ENCODE results near the gene NOS1AP.

NOS1AP gene

GRCh38 chr1:162171111-162171510, 101.6 kb downstream of the NOS1AP start:
- TF ChIP-seq TAF1 (IDR thresholded peaks at IDR 0.05; ENCODE audit: borderline replicate concordance, insufficient read depth, low read length) = no peak
- no peak for TF ChIP-seq SIN3A (IDR thresholded peaks at IDR 0.05; ENCODE audit: borderline replicate concordance, insufficient read depth, low read length)
- no peak for TF ChIP-seq FOXP2 (optimal IDR thresholded peaks at IDR 0.05; ENCODE audit: borderline replicate concordance, extremely low read depth, extremely low read length, insufficient read depth)
- no peak for TF ChIP-seq POLR2AphosphoS5 (IDR thresholded peaks at IDR 0.05; ENCODE audit: low read depth, low read length)
- TF ChIP-seq REST (IDR thresholded peaks at IDR 0.05; ENCODE audit: insufficient read depth in 1 of 2, low read depth in 2 of 2, low read length in 2 of 2) = no peak

GRCh38 chr1:162172311-162173102, 103.0 kb downstream of the NOS1AP start:
- no peak for TF ChIP-seq SIN3A (IDR thresholded peaks at IDR 0.05; ENCODE audit: borderline replicate concordance, insufficient read depth, low read length)
- no peak for TF ChIP-seq TAF1 (IDR thresholded peaks at IDR 0.05; ENCODE audit: borderline replicate concordance, insufficient read depth, low read length)

GRCh38 chr1:162175379-162176081, 106.0 kb downstream of the NOS1AP start:
- no peak for TF ChIP-seq REST (IDR thresholded peaks at IDR 0.05; ENCODE audit: insufficient read depth in 1 of 2, low read depth in 2 of 2, low read length in 2 of 2)
- TF ChIP-seq SIN3A (IDR thresholded peaks at IDR 0.05; ENCODE audit: borderline replicate concordance, insufficient read depth, low read length) = no peak
- no peak for TF ChIP-seq TAF1 (IDR thresholded peaks at IDR 0.05; ENCODE audit: borderline replicate concordance, insufficient read depth, low read length)
- no peak for TF ChIP-seq POLR2AphosphoS5 (IDR thresholded peaks at IDR 0.05; ENCODE audit: low read depth, low read length)
- TF ChIP-seq FOXP2 (optimal IDR thresholded peaks at IDR 0.05; ENCODE audit: borderline replicate concordance, extremely low read depth, extremely low read length, insufficient read depth) = no peak

- no peak for TF ChIP-seq TAF1 (IDR thresholded peaks at IDR 0.05; ENCODE audit: borderline replicate concordance, insufficient read depth, low read length)
- TF ChIP-seq SIN3A (IDR thresholded peaks at IDR 0.05; ENCODE audit: borderline replicate concordance, insufficient read depth, low read length) = no peak
- TF ChIP-seq REST (IDR thresholded peaks at IDR 0.05; ENCODE audit: insufficient read depth in 1 of 2, low read depth in 2 of 2, low read length in 2 of 2) = no peak
- no peak for TF ChIP-seq POLR2AphosphoS5 (IDR thresholded peaks at IDR 0.05; ENCODE audit: low read depth, low read length)
- no peak for TF ChIP-seq FOXP2 (optimal IDR thresholded peaks at IDR 0.05; ENCODE audit: borderline replicate concordance, extremely low read depth, extremely low read length, insufficient read depth)
These were observed 107.6 kb downstream of the NOS1AP start for GRCh38 chr1:162177126-162177525.

- no peak for TF ChIP-seq POLR2AphosphoS5 (IDR thresholded peaks at IDR 0.05; ENCODE audit: low read depth, low read length)
- TF ChIP-seq FOXP2 (optimal IDR thresholded peaks at IDR 0.05; ENCODE audit: borderline replicate concordance, extremely low read depth, extremely low read length, insufficient read depth) = no peak
- no peak for TF ChIP-seq TAF1 (IDR thresholded peaks at IDR 0.05; ENCODE audit: borderline replicate concordance, insufficient read depth, low read length)
- no peak for TF ChIP-seq SIN3A (IDR thresholded peaks at IDR 0.05; ENCODE audit: borderline replicate concordance, insufficient read depth, low read length)
- TF ChIP-seq REST (IDR thresholded peaks at IDR 0.05; ENCODE audit: insufficient read depth in 1 of 2, low read depth in 2 of 2, low read length in 2 of 2) = no peak
These were observed 108.9 kb downstream of the NOS1AP start for GRCh38 chr1:162178432-162178831.

All from PFSK-1 (cell line).